Measurements from ENCODE around the gene LAMTOR2.

- TF ChIP-seq CTCF (IDR thresholded peaks at IDR 0.05; ENCODE audit: poor library complexity, severe bottlenecking) (no peak), EP300 (conservative IDR thresholded peaks at IDR 0.05; ENCODE audit: poor library complexity, severe bottlenecking) (no peak), MXI1 (conservative IDR thresholded peaks at IDR 0.05; ENCODE audit: poor library complexity, severe bottlenecking) (no peak), REST (IDR thresholded peaks at IDR 0.05; ENCODE audit: borderline replicate concordance) (no peak), RAD21 (conservative IDR thresholded peaks at IDR 0.05) (no peak), POLR2AphosphoS5 (IDR thresholded peaks at IDR 0.05) (no peak), EZH2 (IDR thresholded peaks at IDR 0.05; ENCODE audit: borderline replicate concordance, insufficient read depth, low read length, poor library complexity, severe bottlenecking) (no peak), TAF1 (IDR thresholded peaks at IDR 0.05; ENCODE audit: low read depth) (no peak)
These were observed 15.2 kb downstream of the LAMTOR2 start for GRCh38 chr1:156069490-156070455.
